Osteoblast (primary cell): ENCODE data around the gene HTR4. TPM values are rescaled to one million over a fixed set of nuclear protein-coding genes. Genes with fewer than 3 reads are reported as not detected.

ENCODE experiments used
- DNase-seq: peaks from one replicate; pipeline ENCODE4 v3.0.0; 2011; ENCODE audit warnings: low spot score, mixed read lengths; ENCODE audit not compliant: insufficient read length; ENCODE audit errors: missing footprints
- H2AFZ ChIP-seq: 2 replicates; pipeline ENCODE4 v1.6.0; 2011; ENCODE audit warnings: mild to moderate bottlenecking, low read length
- H3K27ac ChIP-seq: 2 replicates; pipeline ENCODE4 v1.5.1; 2011; ENCODE audit warnings: mild to moderate bottlenecking, low read depth, low read length, moderate library complexity
- H3K27me3 ChIP-seq: 2 replicates; pipeline ENCODE4 v1.6.0; 2012; ENCODE audit warnings: mild to moderate bottlenecking, control low read depth, inconsistent platforms, low read length, moderate library complexity; ENCODE audit not compliant: insufficient read depth
- H3K36me3 ChIP-seq: 2 replicates; pipeline ENCODE4 v1.5.1; 2011; ENCODE audit warnings: mild to moderate bottlenecking, low read length, control low read depth, moderate library complexity; ENCODE audit not compliant: insufficient read depth
- H3K4me1 ChIP-seq: 2 replicates; pipeline ENCODE4 v1.5.1; 2011; ENCODE audit warnings: mild to moderate bottlenecking, low read length, control low read depth, moderate library complexity; ENCODE audit not compliant: insufficient read depth
- H3K4me2 ChIP-seq: 2 replicates; pipeline ENCODE4 v1.6.0; 2011; ENCODE audit warnings: mild to moderate bottlenecking, low read length; ENCODE audit not compliant: insufficient read depth
- H3K4me3 ChIP-seq: fragments of 200-600 bp; sonication (generic); 3 replicates; pipeline ENCODE4 v1.5.1; 2012; ENCODE audit warnings: mild to moderate bottlenecking, low read length, inconsistent platforms; ENCODE audit not compliant: insufficient read depth
- H3K79me2 ChIP-seq: 2 replicates; pipeline ENCODE4 v1.6.0; 2012; ENCODE audit warnings: mild to moderate bottlenecking, low read length, control low read depth, inconsistent platforms; ENCODE audit not compliant: insufficient read depth
- H3K9me3 ChIP-seq: 2 replicates; pipeline ENCODE4 v1.5.1; 2011; ENCODE audit warnings: low read depth, low read length, control low read depth
- H4K20me1 ChIP-seq: 2 replicates; pipeline ENCODE4 v1.6.0; 2012; ENCODE audit warnings: mild to moderate bottlenecking, low read length, control low read depth; ENCODE audit not compliant: insufficient read depth
- CTCF ChIP-seq: IDR thresholded peaks from 2 replicates; pipeline ENCODE4 v1.5.1; 2011; ENCODE audit warnings: mild to moderate bottlenecking, low read depth, low read length, moderate library complexity; ENCODE audit errors: extremely low read depth
- total RNA-seq: library from RNA; depleted of rRNA; stranded (reverse); fragments of >200 nt; gene quantifications from 2 replicates; pipeline ENCODE4 v1.2.3, GENCODE V29; 2012

HTR4 gene
- total RNA-seq, 1 donor, result not detected

- Histone ChIP-seq H3K4me1 (no peaks in the 10 kb centered on the region), H3K4me2 (no peak overlapping the region), H4K20me1 (no peaks in the 10 kb centered on the region), H2AFZ (no peak overlapping the region), H3K27ac (no peak overlapping the region), H3K79me2 (no peaks in the 10 kb centered on the region), H3K9me3 (no peaks in the 10 kb centered on the region), H3K27me3 (peaks cover 12% of the 10 kb centered on the region), H3K4me3 (no peak overlapping the region), H3K36me3 (no peaks in the 10 kb centered on the region)
- no peak for TF ChIP-seq CTCF
- DNase-seq, result no peak
These were observed 163.1 kb downstream of the HTR4 start for GRCh38 chr5:148491015-148491792.

GRCh38 chr5:148488757-148489156 is 165.6 kb downstream of the HTR4 start:
- H2AFZ ChIP-seq, result no peak overlapping the region
- peaks cover 14% of the 10 kb centered on the region for H3K27me3 ChIP-seq
- no peaks in the 10 kb centered on the region for H3K36me3 ChIP-seq
- H4K20me1 ChIP-seq, result no peaks in the 10 kb centered on the region
- no peak overlapping the region for H3K4me2 ChIP-seq
- H3K4me3 ChIP-seq, result no peak overlapping the region
- H3K4me1 ChIP-seq, result no peaks in the 10 kb centered on the region
- no peaks in the 10 kb centered on the region for H3K9me3 ChIP-seq
- no peak overlapping the region for H3K27ac ChIP-seq
- H3K79me2 ChIP-seq, result no peaks in the 10 kb centered on the region
- TF ChIP-seq CTCF, result no peak
- no peak for DNase-seq

GRCh38 chr5:148486456-148486855 is 167.9 kb downstream of the HTR4 start:
- no peak overlapping the region for H3K4me2 ChIP-seq
- H3K4me3 ChIP-seq, result no peak overlapping the region
- H3K27me3 ChIP-seq, result peaks cover 14% of the 10 kb centered on the region
- no peak for TF ChIP-seq CTCF
- no peak for DNase-seq
- H3K27ac ChIP-seq, result no peak overlapping the region
- no peaks in the 10 kb centered on the region for H3K79me2 ChIP-seq
- no peak overlapping the region for H2AFZ ChIP-seq
- H3K4me1 ChIP-seq, result no peaks in the 10 kb centered on the region
- no peaks in the 10 kb centered on the region for H3K9me3 ChIP-seq
- H3K36me3 ChIP-seq, result no peaks in the 10 kb centered on the region
- no peaks in the 10 kb centered on the region for H4K20me1 ChIP-seq

- no peaks in the 10 kb centered on the region for H4K20me1 ChIP-seq
- no peaks in the 10 kb centered on the region for H3K9me3 ChIP-seq
- no peak overlapping the region for H3K4me2 ChIP-seq
- no peak overlapping the region for H2AFZ ChIP-seq
- no peak for DNase-seq
- H3K4me3 ChIP-seq, result no peak overlapping the region
- no peaks in the 10 kb centered on the region for H3K36me3 ChIP-seq
- H3K79me2 ChIP-seq, result no peaks in the 10 kb centered on the region
- no peaks in the 10 kb centered on the region for H3K4me1 ChIP-seq
- peaks cover 5% of the 10 kb centered on the region for H3K27me3 ChIP-seq
- no peak overlapping the region for H3K27ac ChIP-seq
- TF ChIP-seq CTCF, result no peak
These were observed 169.7 kb downstream of the HTR4 start for GRCh38 chr5:148484651-148485050.
